GM21360 (cell line): ENCODE measurements around the gene NOX5.

Source experiments
- ATAC-seq: cut with Tn5 transposase; IDR thresholded peaks from one replicate; pipeline ENCODE4 v1.9.1; 2021; ENCODE audit warnings: mild to moderate bottlenecking, moderate library complexity; ENCODE audit not compliant: unreplicated experiment

The NOX5 gene

DNA sequence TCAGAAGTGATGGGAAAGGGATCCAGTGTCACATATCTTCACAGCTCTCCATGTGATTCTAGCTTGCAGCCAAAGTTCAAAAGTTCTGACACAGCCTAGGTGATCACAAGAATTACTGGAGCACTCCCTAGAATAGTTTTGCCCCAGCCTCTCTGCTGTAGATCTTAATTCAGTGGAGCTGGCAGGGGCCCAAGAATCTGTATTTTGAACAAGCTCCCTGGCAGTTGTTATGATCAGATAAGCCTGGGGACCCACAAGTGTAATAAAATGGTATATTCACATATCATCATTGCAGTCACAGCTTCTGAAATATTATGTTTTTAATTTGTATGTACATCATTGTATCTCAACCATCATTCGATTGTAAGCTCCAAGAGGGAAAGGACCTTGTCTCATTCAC lies 62.3 kb downstream of the NOX5 start:
- ATAC-seq, result no peak

DNA sequence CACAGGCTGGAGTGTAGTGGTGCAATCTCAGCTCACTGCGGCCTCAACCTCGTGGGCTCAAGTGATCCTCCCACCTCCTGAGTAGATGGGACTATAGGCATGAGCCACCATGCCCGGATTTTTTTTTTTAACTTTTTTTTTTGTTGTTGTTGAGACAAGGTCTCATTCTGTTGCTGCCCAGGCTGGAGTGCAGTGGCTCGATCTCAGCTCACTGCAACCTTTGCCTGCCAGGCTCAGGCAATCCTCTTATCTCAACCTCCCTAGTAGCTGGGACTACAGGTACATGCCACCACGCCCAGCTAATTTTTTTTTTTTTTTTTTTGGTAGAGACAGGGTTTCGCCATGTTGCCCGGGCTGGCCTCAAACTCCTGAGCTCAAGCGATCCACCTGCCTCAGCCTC lies 64.1 kb downstream of the NOX5 start:
- no peak for ATAC-seq

- ATAC-seq, result no peak
Observed at GRCh38 chr15:69080295-69081248, 66.1 kb downstream of the NOX5 start.

GRCh38 chr15:69081310-69082004 lies 67.0 kb downstream of the NOX5 start:
- ATAC-seq, result no peak

GRCh38 chr15:69082021-69082502 lies 67.6 kb downstream of the NOX5 start:
- no peak for ATAC-seq

DNA sequence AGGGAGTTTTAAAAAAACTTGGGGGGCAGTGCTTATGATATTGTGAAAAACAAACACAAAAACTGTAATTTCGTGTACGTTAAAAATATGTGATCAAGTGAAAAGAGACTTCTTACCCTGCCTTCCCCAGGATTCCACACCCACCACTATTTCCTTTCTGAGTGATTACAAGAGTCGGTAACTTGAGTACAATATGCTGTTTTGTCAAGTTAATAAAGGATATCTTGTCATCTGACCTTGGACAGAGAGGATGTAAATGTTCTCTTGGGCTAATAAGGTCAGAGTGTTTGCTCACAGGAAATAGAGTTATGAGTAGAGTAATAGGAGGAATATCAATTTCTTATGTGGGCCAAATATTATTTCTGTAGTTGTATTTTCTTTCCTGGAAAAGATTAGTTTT lies 68.1 kb downstream of the NOX5 start:
- ATAC-seq, result no peak

DNA sequence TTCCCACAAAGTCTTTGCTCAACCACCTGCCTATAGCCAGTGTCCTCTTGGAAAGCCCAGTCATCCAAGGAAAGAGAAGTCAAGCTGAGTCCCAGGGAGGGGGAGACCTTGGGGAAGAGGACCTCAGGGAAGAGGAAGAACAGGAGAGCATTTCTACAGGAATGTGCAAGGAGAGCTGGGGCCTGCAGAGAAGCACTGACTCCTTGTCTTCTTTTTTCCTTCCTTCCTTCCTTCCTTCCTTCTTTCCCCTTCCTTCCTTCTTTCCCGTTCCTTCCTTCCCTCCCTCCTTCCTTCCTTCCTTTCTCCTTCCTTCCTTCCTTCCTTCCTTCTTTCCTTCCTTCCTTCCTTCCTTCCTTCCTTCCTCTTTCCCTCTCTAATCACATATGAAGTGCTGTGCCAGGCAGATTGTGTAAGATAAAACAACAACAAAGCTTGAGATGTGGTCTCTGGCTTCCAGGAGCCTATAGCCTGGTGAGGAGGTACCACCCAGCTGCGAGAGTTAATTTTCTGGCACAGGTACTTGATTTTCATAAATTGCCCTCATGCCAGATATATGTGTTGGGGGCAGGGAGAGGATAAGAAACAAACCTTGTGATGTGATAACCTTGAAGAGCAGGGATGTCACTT lies 70.0 kb downstream of the NOX5 start:
- no peak for ATAC-seq

GRCh38 chr15:69085325-69086081 lies 71.0 kb downstream of the NOX5 start:
- no peak for ATAC-seq

GRCh38 chr15:69086427-69087204 lies 72.1 kb downstream of the NOX5 start:
- no peak for ATAC-seq

- no peak for ATAC-seq
Observed at GRCh38 chr15:69087366-69087976, 73.0 kb downstream of the NOX5 start.

DNA sequence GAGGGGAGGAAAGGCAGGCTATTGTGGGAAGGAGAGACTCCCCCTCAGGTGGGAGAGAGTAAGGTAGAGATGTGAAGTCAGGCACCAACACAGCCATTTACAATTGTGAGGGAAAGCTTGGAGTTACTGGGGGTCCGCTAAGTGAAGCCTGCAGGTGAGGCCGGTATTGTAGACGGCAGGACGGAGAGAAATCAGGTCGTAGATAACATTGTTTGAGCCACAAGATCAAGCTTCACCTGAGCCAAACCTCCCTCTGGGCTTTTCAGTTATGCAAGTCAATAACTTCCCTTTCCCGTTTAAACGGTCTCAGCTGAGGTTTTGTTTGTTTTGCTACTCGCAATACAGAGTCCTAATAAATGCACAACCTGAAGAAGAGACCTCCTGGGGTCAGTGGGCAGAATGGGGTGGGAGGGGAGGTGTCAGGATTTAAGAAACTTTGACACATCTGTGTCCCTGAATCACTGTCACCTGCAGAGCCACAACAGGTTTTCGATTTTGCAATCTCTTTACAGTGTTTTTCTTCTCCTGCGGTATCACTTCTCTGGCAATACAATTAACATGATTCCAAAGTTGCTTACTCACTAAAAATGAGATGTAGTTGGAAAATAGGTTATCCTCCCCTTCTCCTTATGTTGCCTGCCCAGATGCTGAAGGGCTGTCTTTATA lies 73.9 kb downstream of the NOX5 start:
- ATAC-seq, result no peak

GRCh38 chr15:69089258-69089657 lies 74.8 kb downstream of the NOX5 start:
- no peak for ATAC-seq

- ATAC-seq, result no peak
Observed at GRCh38 chr15:69090197-69090948, 75.9 kb downstream of the NOX5 start.

DNA sequence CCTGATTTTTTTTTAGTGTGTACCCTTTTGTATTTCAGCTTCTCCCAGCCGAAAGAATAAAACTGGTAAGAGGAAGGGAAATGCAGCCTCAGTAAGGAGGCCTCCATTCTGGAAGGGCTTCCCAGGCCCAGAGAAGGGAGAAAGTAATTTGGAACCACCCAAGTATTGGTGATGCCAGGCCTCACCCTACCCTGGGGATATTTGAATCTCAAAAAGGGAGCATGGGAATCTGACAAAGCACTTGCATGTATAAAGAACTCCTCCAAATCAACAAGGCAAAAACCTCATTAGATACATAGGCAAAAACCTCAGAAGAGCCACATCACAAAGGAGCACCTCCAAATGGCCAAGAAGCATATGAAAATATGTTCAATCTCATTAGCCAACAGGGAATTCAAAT lies 77.2 kb downstream of the NOX5 start:
- ATAC-seq, result no peak

DNA sequence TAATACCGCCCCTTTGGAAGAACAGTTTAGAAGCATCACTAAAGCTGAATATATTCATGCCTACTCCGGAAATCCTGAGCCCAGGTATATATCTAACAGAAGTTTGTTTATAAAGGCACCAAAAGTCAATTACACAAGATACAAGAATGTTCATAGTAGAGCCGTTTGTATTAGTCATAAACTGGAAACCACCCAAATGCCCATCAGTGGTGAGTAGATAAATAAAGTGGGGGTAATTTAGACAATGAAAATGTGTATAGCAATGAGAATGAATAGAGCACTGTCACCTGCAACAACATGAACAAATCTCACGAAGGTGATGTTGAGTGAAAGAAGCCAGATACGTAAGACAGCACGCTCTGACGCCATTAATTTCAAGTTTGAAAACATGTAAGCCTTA lies 77.7 kb downstream of the NOX5 start:
- ATAC-seq, result no peak

- no peak for ATAC-seq
Observed at GRCh38 chr15:69093127-69093526, 78.6 kb downstream of the NOX5 start.

DNA sequence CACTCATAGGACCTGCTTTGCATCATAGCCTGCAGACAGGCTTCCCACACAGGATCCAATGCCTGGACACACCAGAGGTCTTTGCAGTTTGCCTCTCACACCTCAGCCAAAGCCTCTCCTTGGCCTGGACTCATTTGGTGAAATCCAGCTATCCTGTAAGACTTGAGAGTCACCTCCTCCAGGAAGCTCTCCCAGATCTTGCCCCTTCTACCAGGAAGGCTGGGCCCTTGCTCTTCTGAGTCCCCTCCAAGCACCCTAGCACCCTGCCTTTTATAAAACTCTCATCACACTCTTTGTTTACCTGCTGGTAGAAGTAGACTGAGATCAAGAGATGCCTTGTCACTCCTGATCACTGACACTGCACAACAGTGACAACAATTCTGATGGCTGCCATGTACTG lies 79.1 kb downstream of the NOX5 start:
- no peak for ATAC-seq

- no peak for ATAC-seq
Observed at GRCh38 chr15:69094124-69094921, 79.8 kb downstream of the NOX5 start.
